GM19395 (cell line): Measurements from ENCODE around the gene FBLIM1.
"Not testable (repeated sequence)": the region's sequence is repeated elsewhere in the genome, so short reads cannot be mapped to it uniquely, and the experiment has no call there.

Experiments used
- ATAC-seq: cut with Tn5 transposase; IDR thresholded peaks from one replicate; pipeline ENCODE4 v1.9.1; 2021; ENCODE audit warnings: mild to moderate bottlenecking, moderate library complexity; ENCODE audit not compliant: unreplicated experiment

Gene FBLIM1

DNA sequence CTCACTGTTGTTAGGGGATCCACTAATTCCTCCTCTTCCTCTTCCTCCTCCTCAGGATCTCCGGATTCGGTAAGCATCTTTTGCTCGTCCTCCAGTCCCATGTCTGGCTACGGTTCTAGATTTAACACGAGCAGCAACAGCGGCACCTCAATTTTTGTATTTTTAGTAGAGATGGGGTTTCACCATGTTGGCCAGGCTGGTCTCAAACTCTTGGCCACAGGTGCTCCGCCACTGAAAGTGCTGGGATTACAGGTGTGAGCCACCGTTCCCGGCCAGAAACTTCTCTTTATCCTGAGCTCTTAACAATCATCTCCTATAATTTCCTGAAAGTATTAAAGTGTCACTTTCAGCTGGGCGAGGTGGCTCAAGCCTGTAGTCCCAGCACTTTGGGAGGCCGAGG lies 49.0 kb downstream of the FBLIM1 start, which contains the start of gene UQCRHL:
UQCRHL (minus strand) TSS at position 101 of the 400 bp plus-strand sequence; CDS start at position 101, 0 bp downstream.
- ATAC-seq, result not testable (repeated sequence)

DNA sequence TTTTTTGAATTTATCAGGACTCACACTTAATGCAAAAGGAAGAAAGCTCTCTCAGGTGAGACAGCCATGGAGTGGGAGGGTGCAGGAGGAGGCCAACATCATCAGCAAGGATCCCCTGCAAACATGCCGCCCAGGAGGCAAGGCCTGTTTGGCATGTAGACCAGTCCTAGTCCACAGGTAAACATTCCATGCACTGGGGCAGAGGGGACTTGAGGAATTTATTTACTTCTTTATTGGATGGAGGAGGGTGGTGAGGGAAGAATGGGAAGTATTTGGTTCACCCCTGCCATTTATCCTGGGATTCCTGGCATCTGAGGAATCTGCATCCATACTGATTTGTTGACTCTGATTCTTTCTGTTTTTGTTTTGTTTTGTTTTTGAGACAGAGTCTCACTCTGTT lies 50.4 kb downstream of the FBLIM1 start:
- ATAC-seq, result no peak

DNA sequence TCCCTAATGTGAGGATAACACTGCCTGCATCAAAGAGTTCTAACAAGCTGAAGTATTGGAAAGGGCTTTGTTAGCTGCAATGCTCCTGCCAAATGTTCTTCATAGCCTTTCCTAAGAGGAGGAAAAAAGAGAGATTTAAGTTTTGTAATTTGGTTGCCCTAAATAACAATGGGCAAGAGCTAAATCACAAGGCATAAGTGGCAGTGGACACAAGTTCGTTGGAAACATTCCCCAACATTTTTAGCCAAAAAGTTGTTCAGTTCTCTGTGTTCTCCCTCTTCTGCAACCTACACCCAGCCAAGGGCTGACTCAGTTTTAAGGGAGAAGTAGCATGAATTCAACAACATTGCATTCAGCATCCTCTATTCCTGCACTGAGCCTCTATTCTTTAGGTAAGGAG lies 51.5 kb downstream of the FBLIM1 start:
- no peak for ATAC-seq

DNA sequence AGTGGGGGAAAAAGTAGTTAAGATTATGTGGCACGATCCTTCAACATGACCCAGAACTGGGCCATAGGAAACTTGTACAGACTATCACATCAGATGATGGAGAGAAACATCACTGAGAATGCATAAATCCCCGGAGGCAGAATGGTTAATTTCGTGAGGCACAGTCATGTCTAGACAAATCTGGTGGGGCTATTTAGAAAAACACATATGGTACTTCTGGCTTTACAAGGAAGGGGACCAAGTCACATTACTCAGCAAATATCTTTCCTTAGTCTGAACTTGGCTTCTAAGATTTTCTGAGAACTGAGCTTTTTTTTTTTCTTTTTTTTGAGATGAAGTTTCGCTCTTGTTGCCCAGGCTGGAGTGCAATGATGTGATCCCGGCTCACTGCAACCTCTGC lies 58.1 kb downstream of the FBLIM1 start:
- no peak for ATAC-seq

DNA sequence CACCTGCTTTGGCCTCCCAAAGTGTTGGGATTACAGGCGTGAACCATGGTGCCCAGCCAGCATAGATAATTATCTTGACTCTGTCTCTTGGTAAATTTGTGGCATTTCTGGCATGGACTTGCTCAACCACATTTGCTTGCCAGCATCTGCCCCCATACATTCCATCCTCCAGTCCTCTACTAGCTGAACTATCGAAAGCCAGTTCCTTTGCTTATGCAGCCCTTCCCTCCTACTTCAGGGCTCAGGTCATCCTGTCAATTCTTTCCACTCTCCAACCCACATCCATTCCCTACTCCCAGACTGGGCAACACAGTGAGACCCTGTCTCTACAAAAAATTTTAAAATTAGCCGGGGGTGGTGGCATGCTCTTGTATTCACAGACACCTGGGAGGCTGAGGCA lies 61.9 kb downstream of the FBLIM1 start:
- ATAC-seq, result no peak

DNA sequence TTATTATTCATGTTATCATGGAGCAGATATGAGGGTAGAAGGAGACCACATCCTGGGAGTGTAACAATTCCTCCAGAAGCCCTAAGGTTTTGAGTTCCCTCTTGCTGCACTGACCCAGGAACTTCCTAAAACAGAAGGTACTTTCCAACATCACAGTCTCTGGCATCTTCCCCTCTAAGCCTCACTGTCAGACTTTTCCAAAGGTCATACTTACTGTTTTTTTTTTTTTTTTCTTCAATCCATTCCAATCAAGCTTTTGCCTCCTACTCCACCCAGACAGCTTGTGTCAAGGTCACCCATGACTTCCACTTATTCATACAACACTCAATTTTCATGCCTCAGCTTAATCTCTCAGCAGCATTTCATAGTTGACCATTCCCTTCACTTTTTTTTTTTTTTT lies 67.2 kb downstream of the FBLIM1 start:
- ATAC-seq, result no peak

DNA sequence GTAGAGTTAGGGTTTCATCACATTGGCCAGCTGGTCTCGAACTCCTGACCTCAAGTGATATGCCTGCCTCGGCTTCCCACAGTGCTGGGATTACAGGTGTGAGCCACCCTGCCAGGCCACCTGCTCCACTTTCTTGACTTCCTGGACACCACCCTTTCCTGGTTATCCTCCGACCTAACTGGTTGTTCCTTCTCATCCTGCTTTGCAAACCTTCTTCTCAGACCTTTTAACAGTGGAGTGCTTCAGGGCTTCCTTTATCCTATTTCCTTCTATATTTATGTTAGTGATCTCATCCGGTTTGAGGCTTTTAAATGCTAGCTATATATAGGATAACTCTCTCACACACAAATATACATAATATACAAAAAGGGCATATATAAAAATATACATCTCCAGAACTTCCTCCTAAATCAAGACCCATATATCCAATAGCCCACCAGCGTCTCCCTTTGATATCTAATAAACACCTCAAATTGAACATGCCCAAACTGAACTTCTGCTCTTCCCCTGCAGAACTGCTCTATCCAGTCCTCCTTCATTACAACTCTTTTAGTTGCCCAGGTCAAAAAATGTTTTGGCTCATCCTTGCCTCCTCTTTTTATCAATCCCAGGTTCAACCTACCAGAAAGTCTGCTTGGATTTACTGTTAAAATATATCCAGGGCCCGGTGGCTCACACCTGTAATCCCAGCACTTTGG lies 68.4 kb downstream of the FBLIM1 start:
- ATAC-seq, result no peak

DNA sequence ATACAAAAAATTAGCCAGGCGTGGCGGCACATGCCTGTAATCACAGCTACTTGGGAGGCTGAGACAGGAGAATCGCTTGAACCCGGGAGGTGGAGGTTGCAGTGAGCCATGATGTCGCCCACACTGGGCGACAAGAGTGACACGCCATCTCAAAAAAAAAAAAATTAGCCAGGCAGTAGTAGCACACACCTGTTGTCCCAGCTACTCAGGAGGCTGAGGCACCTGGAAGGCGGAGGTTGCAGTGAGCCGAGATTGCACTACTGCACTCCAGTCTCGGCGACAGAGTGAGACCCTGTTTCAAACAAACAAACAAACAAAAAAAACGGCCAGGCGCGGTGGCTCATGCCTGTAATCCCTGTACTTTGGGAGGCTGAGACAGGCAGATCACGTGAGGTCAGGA lies 69.0 kb downstream of the FBLIM1 start:
- not testable (repeated sequence) for ATAC-seq

DNA sequence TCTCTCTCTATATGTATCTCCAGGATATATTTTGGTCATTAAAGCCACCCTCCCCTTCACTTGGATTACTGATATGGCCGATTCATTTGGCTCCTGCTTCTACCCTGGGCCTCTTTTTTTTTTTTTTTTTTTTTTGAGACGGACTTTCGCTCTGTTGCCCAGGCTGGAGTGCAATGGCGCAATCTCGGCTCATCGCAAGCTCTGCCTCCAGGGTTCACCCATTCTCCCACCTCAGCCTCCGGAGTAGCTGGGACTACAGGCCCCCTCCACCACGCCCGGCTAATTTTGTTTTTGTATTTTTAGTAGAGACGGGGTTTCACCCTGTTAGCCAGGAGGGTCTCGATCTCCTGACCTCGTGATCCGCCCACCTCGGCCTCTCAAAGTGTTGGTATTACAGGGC lies 70.3 kb downstream of the FBLIM1 start:
- not testable (repeated sequence) for ATAC-seq

DNA sequence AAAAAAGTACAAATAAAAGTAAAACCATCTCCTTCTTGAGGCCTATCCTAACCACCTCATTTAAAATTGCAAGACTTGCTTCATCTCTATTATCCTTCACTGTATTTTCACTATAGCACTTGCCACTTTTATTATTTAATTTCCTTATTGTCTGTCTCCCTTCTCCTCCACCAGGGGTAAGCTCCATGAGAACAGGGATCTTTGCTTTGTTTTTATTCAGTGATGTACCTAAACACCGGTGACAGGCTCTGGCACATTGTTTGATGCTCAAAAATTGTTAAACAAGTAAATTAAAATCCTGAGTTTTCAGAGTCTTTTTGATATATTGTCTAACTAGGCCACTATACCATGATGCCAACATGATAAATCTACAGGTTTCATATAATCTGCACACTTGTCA lies 71.7 kb downstream of the FBLIM1 start:
- no peak for ATAC-seq

DNA sequence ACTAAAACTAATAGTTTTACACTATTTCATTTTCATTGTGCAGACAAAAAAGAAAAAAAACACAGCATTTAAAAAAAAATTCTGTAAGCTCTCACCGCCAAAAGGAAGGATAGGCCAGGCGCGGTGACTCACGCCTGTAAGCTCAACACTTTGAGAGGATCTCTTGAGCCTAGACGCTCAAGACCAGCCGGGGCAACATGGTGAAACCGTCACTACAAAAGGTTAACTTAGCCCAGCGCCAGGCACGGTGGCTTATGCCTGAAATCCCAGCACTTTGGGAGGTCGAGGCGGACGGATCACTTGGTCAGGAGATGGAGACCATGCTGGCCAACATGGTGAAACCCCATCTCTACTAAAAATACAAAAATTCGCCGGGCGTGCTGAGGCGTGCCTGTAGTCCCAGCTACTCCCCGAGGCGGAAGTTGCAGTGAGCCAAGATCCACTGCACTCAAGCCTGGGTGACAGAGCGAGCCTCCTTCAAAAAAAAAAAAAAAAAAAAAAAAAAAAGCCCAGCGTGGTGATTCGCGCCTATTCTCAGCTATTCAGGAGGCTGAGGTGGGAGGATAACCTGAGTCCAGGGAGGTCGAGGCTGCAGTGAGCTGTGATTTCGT lies 74.6 kb downstream of the FBLIM1 start:
- ATAC-seq, result no peak

DNA sequence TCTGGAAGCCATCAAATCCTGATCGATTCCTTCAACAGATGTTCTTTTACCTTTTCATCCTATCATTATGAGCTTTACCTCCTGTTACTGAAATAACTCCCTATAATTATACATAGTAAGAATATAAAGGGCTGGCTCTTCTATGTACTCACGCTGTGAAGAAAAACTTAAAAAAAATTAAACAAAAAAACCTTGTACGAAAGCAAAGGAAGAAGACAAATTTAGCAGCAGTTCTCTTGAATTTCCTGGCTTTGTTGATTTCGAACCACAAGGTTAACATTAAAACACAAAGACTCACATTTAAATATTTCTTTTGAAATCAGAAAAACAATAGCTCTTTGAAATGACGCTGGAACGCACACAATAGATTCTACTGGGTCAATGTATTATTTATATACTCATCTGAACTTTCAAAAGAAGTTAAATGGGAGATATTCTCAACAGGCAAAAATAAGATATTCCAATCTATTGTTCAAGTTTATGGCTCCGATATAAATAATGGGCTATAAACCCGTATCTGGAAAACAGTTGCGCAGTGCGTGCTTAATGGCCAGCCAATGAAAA lies 75.3 kb downstream of the FBLIM1 start:
- no peak for ATAC-seq

DNA sequence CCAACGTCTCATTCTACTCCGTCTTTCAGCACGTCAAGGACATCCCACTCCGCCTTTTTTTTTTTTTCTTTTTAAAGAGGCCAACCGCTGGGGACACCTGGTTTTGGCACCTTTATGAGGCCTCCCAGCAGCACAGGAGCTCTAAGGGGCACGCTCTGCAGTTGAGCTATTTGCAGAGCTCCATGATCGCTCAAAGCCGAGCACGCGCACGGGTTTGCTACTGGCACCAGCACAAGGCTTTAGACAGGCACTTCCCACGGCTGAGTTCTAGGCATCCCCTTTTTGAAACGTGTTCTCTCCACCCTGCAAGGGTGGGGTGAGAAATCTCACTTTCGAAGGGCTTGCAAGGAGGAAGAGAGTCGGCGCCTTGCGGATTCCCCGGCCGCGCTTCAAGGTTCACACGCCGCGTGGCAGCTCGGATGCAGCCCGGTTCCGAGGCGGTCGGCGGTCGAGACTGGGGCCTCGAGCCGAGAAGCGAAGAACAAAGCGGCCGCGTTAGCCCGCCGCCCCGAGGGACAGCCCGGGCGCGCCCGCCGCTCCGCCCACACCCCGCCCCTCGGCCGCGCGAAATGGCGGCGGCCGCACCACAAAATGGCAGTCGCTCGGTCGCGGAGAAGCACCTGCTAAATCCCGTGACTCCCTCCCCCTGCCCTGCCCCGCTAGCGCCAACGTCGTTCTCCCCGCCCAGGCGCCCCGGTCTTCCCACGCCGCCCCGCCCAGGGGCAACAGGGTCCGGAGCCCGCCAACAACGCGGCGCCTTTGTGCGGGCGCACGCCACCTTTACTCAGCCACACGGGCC lies 76.0 kb downstream of the FBLIM1 start:
- peak; percentile 48 for ATAC-seq

DNA sequence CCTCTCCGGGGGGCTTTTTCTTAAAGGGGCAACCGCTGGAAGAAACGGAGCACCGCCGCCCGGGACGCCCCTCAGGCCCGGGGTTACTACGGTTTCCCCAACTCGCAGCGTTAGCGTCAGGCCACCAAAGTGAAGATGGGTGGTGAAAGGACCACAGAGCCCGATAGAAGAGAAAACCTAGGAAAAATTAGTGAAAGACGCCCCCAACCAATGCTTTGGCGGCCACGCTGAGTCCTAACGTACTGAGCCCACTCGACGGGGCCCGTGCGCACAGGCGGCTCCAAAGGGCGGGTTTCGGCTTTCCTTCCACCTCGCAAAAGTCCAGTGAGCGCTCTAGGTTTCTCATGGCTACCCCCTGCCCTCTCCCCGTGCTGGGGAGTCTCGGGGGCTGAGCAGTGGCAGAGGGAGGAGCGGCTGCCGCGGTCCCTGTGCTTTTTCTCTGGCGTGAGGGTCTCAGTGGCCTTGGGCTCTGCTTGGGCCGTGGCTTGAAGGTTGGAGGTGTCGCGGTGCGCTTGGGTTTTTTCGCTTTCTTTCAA lies 76.7 kb downstream of the FBLIM1 start:
- peak; percentile 0 for ATAC-seq

DNA sequence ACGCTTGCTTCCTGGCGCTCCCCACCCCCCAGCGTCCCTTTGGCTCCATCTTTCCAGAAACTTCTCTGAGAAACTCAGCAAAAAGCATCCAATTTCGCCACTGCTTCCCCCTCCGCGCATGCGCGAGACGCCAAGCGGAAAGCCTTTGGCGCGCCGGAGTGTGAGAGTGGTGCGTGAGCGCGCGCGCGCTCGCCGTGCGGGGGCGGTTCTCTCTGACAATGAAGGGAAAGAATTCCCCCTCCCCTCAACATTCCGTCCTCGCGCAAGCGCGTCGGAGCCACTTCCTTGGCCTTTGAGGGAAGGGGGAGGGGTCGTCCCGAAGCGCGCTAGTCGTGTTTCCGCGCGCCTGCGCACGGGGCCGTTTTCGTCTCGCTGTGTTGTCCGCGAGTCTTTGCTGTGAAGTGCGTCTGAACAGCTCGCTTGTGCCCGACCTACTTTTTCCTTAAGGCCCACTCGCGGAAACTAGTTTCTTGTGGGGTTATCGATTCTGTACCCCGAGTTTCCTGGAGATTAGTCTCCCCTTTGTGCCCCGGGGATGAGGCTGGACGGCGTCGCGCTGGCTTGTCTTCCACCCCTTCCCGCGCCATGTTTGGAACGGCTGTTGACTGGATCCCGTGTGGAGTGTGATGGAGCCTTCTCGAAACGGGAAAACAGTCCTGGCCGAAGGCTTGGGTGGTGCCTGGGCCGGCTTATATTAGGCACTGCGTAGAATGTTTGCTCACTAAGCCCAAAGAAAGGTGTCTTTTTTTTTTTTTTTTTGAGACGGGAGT lies 77.3 kb downstream of the FBLIM1 start:
- peak; percentile 43 for ATAC-seq
